Measurements from ENCODE around the gene GIT2.
"Not testable (repeated sequence)": the region's sequence is repeated elsewhere in the genome, so short reads cannot be mapped to it uniquely, and the experiment has no call there.

GIT2 gene

DNA sequence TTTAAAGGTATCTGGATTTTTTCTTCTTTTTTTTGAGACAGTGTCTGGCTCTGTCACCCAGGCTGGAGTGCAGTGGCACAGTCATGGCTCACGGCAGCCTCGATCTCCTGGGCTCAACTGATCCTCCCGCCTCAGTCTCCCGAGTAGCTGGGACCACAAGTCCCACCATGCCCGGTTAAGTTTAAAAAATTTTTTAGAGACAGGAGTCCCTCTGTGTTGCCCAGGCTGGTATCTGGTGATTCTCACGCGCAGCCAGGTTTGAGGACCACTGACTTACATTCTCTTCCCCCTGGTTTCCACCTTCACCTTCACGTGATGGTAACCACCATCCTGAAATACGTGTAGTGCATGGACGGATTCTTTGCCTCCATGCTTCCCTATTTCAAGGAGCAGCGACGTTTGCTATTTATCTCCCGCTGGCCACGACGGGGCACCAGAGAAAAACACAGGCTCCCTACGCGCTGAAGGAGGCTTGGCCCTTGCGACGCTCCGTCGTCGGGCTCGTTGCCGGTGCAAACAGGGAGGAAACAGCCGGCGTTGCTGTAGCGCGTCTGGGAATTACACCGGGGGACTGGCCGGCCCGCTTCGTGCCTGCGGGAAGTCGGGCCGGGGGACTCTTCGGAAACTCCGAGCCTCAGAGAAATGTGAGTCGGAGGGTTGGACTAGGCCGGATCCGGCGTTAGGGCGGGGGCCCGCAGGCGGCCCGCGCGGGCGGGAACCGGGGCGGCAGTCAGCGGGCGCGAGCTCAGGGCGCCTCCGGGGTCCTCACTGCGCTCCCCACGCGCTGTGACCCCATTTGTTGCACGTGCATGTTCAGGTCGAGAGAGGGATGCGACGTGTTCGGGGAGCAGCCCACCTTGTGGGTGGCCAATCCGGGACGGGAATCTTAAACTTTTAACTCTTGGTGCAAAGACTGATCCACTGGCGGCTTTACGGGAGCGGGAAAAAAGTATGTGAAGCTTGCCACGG, 96.1 kb downstream of the GIT2 start, which contains the start of gene TCHP:
Gene TCHP (plus strand): TSS at position 492 of the 969 bp plus-strand sequence. CDS start 2,753 bp downstream, outside the sequence.
- DNase-seq, result peak; percentile 82 to 98 (median 88)
- intact Hi-C loops (cut with DNase I), result loop anchor here (1.0 to 10.0 kb wide), 3 partner anchors 20 to 125 kb away; partner anchors contain the start of genes ANKRD13A, GIT2 and GLTP

DNA sequence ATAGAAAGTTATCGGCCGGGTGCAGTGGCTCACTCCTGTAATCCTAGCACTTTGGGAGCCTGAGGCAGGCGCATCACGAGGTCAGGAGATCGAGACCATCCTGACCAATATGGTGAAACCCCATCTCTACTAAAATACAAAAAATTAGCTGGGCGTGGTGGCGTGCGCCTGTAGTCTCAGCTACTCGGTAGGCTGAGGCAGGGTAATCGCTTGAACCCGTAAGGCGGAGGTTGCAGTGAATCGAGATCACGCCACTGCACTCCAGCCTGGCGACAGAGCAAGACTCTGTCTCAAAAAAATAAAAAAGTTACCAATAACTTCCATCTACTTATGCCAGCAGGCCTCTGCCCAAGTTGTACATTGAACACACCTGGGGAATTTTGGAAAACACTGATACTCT, 96.8 kb downstream of the GIT2 start:
- DNase-seq, result peak in 1 of 10 donors; percentile 22
- intact Hi-C loops (cut with DNase I), result not testable (repeated sequence)

DNA sequence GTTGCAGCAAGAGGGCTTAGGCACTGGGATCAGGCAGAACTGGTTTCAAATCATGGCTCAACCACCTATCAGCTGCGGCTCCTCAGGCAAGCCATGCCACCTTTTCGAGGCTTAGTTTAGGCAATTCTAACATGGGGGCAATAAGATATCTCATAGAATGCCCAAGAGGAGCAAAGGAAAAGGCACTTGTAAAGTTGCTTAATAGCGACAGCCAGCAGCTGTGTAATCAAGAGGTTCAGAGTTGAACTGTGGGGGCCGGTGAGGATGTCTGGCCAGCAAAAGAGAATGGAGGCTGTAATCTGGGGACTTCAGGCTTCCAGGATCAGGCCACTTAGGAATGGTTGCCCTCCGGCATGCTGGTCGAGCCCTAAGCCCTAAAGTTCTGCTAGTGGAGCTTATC, 99.1 kb downstream of the GIT2 start:
- intact Hi-C loops (cut with DNase I), result no loop called here
- DNase-seq, result peak in 1 of 10 donors; percentile 1

DNA sequence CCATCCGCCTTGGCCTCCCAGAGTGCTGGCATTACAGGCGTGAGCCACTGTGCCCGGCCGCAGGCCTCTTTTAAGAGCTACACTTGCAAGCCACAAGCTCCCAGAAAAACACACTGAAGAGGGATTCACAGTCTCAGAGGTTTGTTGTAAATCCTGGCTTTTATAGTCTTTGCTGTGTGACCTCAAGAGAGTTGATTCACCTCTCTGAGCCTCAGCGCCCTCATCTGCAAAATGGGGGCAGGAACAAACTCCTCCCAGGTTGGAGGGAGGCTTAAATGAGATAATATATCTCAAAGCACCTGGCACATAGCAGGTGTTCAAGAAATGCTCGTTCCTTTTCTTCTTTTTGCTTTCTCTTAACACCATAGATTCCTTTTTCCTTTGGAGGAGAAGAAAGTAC, 100.0 kb downstream of the GIT2 start:
- intact Hi-C loops (cut with DNase I), result no loop called here
- DNase-seq, result no peak

DNA sequence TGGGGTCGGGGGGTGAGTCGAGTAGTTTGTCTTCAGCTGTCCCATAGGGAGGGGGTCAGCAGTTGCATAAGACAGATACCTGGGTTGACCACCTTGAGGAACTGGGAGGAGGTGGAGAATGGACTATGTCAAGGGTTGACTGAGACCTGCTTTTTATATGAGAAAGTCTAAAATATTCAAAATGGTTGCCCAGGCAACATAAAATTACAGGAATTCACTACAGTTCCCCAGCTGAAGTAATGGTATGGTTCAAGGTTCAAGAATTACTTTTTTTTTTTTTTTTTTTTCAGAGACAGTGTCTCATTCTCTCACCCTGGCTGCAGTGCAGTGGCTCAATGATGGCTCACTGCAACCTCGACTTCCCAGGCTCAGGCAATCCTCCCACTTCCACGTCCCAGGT, 101.2 kb downstream of the GIT2 start:
- intact Hi-C loops (cut with DNase I), result no loop called here
- no peak for DNase-seq

DNA sequence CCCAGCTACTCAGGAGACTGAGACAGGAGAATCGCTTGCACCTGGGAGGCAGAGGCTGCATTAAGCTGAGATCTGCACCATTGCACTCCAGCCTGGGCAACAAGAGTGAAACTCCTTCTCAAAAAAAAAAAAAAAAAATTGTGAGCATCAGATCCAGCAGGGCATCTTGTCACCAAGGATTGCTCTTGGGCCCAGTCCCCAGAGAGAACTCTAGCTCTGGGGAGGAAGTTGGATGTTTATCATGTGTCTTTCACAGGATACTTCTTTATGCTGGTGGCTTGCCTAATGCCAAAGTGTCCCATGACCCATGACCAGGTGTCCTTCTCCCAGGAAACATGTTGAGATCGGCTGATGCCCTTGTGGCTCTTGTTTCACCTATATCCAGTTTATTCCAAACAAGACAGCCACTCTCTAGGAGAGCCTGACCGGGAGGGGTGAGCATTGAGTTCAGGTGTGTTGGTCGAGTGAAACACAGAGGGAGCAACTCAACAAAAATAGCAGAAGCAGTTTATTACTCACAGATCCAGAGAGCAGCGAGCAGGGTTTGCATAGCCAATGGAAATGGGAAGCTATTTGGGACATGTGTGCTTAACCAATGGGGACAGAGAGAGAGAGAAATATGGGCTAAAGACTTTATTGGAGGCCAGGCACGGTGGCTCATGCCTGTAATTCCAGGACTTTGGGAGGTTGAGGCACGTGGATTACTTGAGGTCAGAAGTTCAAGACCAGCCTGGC, 102.7 kb downstream of the GIT2 start:
- DNase-seq, result peak in 1 of 10 donors; percentile 2
- intact Hi-C loops (cut with DNase I), result no loop called here

DNA sequence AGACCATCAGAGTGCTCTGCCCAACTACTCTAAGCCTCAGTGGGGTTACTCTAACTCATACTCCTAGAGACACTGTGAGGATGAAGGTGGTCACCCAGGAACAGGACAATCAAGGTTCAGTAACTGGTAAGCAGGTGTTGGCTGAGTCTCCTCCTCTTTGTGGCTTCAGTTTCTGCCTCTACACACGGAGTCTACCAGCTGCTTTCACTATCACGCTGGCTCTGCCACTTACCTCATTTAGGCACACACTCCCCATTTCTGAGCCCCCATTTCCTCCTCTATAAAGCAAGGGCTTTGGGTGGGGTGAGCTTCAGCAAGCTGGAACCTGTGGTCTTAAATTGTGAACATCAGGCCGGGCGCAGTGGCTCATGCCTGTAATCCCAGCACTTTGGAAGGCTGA, 103.4 kb downstream of the GIT2 start:
- peak in 1 of 10 donors; percentile 43 for DNase-seq
- intact Hi-C loops (cut with DNase I), result no loop called here

DNA sequence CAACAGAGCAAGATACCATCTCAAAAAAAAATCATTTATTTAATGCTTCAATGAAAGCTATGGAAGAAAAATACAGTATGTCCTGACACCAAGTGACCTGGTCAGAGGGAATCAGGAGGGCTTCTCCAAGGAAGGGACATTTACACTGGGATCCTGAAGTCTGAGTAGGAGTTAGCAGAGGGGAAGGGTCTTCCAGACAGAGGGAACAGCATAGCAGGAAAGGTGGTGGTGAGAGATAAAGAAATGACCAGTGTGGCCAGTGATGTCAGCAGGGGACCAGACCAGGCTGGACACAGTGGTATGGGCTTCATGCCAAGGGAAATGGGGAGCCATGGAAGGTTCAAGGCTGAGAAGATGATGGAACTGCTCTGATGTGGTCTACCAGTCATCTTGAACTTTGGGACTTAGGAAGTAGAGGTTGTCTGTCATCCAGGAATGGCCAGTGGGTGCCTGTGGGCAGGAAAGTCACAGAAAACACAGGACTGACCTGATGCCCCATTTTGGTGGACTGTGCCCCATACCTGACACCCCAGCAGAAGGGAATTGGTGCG, 103.9 kb downstream of the GIT2 start:
- DNase-seq, result no peak

DNA sequence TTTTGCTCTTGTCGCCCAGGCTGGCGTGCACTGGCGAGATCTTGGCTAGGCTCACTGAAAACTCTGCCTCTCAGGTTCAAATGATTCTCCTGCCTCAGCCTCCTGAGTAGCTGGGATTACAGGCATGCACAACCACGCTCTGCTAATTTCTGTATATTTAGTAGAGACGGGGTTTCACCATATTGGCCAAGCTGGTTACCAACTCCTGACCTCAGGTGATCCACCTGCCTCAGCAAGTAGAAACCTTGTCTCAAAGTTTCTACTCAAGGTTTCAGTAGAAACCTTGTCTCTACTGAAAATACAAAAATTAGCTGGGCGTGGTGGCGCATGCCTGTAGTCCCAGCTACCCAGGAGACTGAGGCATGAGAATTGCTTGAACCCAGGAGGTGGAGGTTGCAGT, 104.4 kb downstream of the GIT2 start:
- intact Hi-C loops (cut with DNase I), result not testable (repeated sequence)

More for the DNA sequence above, 103.9 kb downstream of the GIT2 start:
- intact Hi-C loops (cut with DNase I), result no loop called here

DNA sequence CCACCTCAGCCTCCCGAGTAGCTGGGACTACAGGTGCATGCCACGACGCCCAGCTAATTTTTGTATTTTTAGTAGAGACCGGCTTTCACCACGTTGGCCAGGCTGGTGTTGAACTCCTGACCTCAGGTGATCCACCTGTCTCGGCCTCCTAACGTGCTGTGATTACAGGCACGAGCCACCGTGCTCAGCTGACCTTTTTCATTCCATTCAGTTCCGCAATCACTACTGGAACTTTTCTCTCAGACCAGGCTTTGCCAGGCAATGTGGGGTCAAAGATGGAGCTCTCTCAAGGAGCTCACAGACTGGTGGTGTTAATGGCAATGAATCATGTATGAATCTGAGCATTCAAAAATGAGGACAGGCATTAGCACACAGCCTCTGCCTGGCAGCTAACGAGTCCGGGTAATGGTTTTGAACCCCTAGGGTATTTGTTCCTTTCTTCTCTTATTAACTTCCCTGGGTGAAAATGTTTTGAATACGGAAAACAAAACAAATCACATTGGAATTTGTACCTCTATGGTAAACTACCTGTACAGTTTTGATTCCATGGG, 105.5 kb downstream of the GIT2 start:
- intact Hi-C loops (cut with DNase I), result no loop called here
- DNase-seq, result no peak

More for the DNA sequence above, 104.4 kb downstream of the GIT2 start:
- not testable (repeated sequence) for DNase-seq

DNA sequence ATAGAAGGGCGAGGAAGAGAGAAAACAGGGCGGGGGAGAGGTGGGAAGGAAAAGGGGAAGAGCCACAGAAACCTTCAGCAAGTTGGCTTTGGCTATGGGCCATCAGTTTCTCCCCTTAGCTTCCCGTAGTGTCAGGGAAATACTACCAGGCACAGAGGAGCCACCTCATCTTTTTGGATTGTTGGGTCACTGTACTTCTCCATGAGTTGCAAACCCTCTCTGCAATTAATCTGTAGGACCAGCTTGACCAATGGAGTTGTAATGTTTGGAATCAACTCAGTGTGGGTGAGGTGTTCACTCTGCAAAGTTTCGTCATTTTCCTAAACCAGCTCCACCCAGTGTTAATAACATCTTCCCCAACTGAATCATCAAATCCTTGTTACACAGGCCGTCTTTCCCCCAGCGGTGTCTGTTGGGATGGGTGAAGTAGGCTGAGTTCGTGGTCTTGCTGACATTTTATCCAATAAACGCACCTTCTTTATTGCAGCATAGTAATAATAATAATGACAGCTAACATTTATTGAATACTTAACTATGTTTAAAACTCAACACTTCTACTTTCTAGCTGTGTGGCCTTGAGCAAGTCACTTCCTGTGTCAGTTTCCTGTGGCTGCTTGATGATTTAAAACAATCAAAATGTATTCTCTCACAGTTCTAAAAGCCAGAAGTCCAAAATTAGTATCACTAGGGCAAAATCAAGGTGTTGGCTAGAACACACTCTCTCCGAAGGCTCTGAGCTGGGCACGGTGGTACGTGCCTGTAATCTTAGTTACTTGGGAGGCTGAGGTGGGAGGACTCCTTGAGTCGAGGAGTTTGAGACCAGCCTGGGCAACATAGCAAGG, 107.8 kb downstream of the GIT2 start:
- DNase-seq, result no peak
- intact Hi-C loops (cut with DNase I), result no loop called here

DNA sequence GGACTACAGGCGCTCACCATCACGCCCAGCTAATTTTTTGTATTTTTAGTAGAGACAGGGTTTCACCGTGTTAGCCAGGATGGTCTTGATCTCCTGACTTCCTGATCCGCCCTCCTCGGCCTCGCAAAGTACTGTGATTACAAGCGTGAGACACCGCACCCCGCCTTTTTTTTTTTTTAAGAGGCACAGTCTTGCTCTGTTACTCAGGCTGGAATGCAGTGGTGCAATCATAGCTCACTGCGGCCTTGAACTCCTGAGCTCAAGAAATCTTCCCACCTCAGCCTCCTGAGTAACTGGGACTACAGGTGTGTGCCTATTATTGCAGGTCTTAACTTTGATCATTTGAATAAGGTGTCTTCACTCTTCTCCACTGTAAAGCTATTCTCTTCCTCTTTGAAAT, 110.6 kb downstream of the GIT2 start:
- DNase-seq, result no peak
- intact Hi-C loops (cut with DNase I), result no loop called here

DNA sequence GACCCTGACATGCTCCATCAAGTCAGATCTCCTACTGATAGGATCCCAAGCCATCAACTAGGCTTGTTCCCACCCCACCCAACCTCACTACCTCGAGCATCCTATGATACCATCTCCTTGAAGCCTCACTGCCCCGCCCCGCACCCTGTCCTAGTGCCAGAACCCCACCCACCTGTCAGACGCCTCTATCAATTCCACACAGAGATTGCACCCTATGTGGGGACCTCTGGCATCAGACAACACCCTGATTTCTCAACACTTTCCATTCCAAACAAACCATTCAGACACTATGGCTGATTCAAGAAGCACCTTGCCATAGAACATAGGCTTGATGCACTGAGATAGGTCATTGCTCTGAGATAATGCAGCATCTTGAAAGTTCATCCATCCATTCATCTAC, 112.7 kb downstream of the GIT2 start:
- DNase-seq, result peak in 1 of 10 donors; percentile 45
- intact Hi-C loops (cut with DNase I), result no loop called here

DNA sequence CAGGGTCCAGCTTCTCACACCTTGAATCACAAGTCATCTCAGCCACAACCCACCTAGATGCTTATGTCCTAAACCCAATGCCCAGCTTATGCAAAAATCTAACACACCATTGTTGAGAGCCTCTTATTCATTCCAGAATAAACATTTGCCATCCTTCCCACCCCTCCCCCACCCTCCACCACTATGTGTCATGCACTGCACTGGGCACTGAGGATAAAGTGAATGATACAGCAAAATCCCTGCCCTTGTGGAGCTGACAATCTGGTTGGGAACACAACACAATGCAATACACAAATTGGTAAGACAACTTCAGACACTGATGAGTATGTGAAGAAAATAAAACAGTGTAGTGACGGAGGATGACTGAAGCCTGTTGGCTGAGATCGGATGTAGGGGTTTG, 114.4 kb downstream of the GIT2 start:
- intact Hi-C loops (cut with DNase I), result no loop called here
- no peak for DNase-seq

DNA sequence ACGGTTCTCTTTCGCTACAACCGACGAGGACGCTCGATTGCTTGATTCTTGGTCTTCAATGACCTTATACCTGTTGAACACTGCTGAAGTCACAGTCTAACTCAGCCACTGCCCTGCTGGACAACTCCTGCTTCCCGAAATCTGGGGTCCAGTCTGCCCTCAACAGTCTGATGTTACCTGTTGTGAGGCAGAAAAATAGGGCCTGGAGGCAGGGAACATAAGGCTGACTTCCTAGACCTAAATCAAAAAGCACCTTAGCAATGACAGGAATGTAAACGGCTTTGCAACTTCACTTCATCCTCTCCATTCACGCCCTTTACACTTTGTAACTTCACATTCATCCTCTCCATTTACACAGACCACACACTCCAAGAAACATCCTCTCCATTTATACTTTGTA, 115.2 kb downstream of the GIT2 start:
- DNase-seq, result no peak
- intact Hi-C loops (cut with DNase I), result loop anchor here (1.0 kb wide), 3 partner anchors 19 to 76 kb away; partner anchors contain the start of gene TCHP

DNA sequence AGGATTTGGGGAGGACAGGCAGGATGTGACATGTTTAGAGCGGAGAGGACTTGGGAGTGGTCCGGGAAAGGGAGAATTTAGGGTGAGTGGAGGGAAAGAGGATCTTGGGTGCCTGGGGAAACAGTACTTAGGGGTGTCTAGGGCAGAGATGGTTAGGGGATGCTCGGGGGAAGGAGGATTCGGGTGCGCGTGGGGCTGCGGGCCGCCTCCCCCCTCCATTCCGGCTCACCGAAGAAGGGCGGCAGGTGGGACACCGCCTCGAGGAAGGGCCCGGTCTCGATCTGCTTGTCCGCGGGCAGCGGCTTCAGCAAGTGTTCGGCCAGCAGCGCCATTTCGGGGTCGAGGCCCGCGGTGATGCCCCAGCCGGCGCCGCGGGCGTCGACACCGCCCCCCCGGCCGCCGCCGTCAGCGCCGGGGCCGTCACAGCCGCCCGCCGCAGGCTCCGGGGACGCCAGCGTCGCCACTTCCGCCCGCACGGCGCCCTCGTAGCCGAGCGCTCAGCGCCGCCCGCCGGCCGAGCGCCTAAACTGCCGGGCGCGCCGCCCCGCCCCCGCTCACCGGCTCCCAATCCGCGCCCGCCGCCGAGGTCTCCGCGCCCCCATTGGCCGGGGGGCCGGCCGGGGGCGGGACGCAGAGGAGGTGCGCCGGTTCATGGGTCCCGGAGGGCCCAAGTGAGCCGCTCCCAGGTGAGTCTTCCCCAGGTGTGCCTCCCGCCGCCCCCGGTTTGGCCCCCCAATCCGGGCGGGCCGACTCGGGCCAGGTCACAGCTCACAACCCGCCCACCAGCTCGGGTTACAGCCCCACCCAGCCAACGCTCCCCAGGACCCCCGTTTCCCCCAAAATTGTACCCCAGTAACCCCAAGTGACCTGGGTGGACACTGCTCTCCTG, 115.9 kb downstream of the GIT2 start, which contains the start of gene GLTP:
Gene GLTP (minus strand): TSS at position 499 of the 889 bp plus-strand sequence. CDS start 167 bp downstream, at position 332.
- intact Hi-C loops (cut with DNase I), result loop anchor here (1.0 kb wide), 3 partner anchors 20 to 75 kb away; partner anchors contain the start of gene TCHP
- DNase-seq, result peak; percentile 59 to 98 (median 77)
